Measurements from ENCODE around the gene HAS3.

HAS3 gene

DNA sequence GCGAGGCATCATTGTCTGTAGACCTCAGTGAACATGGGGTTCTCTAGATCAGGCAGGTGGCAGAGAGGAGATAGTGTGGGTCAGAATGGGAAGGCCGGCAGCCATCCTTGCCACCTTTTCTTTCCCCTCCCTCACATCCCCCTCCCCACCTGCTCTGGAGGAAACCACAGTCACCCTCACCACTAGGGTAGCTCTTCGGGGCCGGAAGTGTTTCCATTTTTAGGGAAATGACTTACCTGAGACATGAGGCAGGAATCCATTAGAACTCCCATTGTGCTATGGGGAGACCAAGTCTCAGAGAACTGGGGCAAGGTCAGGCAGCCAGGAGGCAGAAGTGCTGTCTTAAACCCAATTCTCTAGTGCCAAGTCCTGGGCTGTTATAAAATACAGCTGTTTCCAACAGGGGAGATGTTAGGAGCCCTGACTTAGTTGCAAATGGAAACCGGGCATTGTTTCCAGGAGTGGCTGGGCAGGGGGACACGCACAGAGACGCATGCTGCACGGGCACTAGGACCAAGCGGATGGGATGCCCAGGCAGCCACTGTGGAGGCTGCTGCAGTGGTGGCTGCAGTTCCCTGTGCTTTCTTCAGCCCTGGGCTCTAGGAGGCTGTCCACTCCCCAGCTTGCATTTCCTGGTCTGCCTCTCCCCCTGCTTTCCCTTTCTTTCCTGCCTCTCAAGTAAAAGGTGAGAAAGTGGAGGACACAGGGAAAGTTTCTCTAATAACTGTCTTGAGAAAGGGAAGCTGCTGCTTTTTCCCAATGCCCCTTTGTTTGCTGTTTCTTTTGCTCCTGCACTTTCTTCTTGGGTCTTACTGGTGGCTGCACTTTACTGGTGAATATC lies 2.8 kb downstream of the HAS3 start:
- TF ChIP-seq POLR2A (IDR thresholded peaks at IDR 0.05; ENCODE audit: low read depth, low read length): no peak
- FAIRE-seq (no peak), DNase-seq (ENCODE audit: insufficient read length, low spot score) (peak; percentile 46)

DNA sequence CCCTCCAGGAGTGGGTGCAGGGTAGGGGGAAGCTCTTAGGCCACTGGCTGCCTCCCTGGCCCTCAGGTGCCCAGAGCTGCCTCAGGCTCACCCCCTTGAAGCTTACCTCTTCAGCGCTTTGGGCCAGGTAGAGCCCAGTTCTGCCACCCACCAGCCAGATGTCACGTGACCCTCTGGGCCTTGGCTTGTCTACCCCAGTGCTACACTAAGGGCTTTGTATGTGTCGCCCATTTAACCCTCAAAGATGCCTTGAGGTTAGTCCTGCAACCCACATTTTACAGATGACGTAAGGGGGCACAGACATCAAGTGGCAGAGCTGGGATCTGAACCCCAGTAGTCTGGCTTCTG lies 3.4 kb downstream of the HAS3 start:
- FAIRE-seq: no peak
- DNase-seq (ENCODE audit: insufficient read length, low spot score): no peak
- TF ChIP-seq POLR2A (IDR thresholded peaks at IDR 0.05; ENCODE audit: low read depth, low read length): no peak

DNA sequence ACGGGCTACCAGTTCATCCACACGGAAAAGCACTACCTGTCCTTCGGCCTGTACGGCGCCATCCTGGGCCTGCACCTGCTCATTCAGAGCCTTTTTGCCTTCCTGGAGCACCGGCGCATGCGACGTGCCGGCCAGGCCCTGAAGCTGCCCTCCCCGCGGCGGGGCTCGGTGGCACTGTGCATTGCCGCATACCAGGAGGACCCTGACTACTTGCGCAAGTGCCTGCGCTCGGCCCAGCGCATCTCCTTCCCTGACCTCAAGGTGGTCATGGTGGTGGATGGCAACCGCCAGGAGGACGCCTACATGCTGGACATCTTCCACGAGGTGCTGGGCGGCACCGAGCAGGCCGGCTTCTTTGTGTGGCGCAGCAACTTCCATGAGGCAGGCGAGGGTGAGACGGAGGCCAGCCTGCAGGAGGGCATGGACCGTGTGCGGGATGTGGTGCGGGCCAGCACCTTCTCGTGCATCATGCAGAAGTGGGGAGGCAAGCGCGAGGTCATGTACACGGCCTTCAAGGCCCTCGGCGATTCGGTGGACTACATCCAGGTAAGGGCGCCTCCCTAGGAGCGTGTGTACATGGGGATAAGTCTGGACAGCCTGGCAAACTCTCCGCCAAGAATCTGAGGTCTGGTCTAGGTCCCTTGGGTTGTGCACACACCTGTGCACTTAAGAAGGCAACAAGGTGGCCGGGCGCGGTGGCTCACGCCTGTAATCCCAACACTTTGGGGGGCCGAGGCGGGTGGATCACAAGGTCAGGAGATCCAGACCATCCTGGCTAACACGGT lies 4.2 kb downstream of the HAS3 start:
- no peak for TF ChIP-seq POLR2A (IDR thresholded peaks at IDR 0.05; ENCODE audit: low read depth, low read length)
- FAIRE-seq (no peak), DNase-seq (ENCODE audit: insufficient read length, low spot score) (no peak)

DNA sequence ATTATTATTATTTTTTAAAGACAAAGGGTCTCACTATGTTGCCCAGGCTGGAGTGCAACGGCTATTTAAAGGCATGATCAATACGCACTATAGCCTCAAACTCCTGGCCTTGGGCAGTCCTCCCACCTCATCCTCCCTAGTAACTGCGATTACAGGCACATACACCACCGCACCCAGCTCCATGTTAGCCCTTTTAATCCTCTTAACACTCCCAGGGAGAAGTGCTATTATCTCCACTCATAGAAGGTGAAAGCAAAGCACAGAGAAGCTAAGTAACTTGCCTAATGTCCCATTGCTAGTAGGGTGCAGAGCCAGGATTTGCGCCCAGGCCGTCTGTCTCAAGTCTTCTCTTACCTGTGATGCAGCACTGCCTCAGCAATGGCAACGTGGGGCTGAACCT lies 5.0 kb downstream of the HAS3 start:
- DNase-seq (ENCODE audit: insufficient read length, low spot score): no peak
- no peak for FAIRE-seq

DNA sequence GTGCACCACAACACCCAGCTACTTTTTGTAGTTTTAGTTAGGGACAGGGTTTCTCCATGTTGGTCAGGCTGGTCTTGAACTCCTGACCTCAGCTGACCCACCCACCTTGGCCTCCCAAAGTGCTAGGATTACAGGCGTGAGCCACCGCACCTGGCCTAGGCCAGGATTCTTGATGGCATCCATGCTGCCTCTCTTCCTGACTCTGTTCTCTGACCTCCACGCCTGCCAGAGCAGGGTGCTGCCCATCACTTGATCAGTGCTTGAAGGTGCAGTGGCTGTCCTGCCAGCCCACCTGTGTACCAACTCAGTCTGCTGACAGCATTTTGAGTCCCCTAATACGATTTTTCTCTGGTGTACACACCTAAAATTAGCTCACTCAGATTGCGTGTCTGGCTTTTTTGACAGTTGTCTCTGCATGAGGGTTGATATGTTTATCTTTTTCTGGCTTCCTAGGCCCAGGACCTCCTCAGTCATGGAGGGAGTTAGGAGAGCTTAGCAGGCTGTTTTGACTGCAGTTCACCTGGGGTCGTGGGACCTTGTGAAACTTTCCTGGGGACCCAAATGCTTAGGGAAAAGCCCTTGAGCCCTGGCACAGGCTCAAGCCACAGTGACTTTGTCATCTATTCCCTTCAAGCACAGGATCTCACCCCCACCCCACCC lies 5.9 kb downstream of the HAS3 start:
- no peak for TF ChIP-seq POLR2A (IDR thresholded peaks at IDR 0.05; ENCODE audit: low read depth, low read length)
- FAIRE-seq (no peak), DNase-seq (ENCODE audit: insufficient read length, low spot score) (no peak)

More for the DNA sequence above, 5.0 kb downstream of the HAS3 start:
- no peak for TF ChIP-seq POLR2A (IDR thresholded peaks at IDR 0.05; ENCODE audit: low read depth, low read length)

DNA sequence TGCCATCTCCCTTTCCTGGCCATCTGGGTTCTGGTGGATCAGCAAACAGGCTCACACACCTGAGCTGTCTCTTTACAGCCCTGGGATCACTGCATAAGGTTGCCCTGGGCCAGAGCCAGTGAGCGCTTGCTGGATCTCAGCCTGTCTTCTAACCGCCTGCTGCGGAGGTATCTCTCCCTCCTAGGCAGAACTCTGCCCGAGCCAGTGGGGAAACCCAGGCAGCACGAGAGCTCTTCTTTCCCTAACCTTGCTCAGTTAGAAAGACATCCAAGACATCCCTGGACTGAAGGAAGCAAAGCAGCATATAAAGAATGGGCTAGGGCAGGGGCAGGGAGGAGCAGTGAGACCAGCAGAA lies 6.4 kb downstream of the HAS3 start:
- TF ChIP-seq POLR2A (IDR thresholded peaks at IDR 0.05; ENCODE audit: low read depth, low read length): no peak
- FAIRE-seq (no peak), DNase-seq (ENCODE audit: insufficient read length, low spot score) (no peak)

DNA sequence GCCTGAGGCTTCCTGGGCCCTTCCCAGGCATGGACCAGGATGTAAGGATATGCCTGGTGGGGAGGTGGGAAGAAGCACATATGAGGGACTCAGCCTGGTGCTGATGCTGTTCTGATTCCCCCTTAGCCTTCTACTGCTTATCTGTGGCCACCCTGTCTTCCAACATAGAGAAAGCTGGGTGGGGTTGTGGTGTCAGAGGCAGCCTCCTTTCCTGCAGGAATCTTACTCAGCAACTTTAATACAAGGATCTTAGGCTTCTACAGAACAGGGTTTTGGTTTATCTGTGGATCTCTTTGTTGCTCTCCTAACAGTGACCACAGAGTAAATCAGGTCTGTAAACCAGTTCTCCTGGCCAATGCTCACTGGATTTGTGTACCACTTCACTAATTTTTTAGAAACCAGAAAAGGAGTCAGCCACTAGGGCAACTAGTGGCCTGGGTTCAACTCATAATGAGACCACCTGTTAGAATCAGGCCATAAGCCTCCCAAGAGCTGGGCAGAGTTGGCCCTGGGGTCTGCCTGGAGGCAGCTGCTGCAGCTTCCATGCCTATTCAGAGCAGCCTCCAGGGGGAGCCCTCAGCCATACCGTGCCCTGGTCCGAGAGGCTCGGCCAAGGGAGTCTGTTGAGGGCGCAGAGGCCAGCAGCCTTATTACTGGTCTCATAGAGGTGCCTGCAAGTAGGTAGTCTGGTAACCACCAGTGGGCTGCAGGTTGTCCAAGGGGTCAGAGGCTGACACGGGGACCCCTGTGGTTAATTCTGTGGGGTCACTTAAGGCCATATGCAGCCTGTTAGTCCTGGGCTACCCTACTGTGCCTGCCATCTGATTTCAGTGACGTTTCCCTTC lies 7.1 kb downstream of the HAS3 start:
- no peak for TF ChIP-seq POLR2A (IDR thresholded peaks at IDR 0.05; ENCODE audit: low read depth, low read length)
- FAIRE-seq: no peak
- peak; percentile 77 for DNase-seq (ENCODE audit: insufficient read length, low spot score)

DNA sequence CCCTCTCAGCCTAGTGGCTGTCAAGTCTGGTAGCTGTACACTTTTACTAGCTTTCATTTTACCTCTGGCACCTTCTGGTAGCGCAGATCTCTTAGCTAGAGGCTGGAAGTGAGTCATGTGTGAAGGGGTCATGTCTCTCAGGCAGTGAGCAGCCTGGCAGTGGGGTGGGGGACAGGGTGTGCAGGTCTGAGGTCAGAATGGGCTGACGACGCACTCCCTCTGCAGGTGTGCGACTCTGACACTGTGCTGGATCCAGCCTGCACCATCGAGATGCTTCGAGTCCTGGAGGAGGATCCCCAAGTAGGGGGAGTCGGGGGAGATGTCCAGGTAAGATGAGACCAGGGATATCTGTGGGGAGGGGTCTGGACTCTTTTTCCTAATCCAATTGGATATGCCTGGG lies 7.8 kb downstream of the HAS3 start:
- DNase-seq (ENCODE audit: insufficient read length, low spot score) (no peak), FAIRE-seq (no peak)
- no peak for TF ChIP-seq POLR2A (IDR thresholded peaks at IDR 0.05; ENCODE audit: low read depth, low read length)

DNA sequence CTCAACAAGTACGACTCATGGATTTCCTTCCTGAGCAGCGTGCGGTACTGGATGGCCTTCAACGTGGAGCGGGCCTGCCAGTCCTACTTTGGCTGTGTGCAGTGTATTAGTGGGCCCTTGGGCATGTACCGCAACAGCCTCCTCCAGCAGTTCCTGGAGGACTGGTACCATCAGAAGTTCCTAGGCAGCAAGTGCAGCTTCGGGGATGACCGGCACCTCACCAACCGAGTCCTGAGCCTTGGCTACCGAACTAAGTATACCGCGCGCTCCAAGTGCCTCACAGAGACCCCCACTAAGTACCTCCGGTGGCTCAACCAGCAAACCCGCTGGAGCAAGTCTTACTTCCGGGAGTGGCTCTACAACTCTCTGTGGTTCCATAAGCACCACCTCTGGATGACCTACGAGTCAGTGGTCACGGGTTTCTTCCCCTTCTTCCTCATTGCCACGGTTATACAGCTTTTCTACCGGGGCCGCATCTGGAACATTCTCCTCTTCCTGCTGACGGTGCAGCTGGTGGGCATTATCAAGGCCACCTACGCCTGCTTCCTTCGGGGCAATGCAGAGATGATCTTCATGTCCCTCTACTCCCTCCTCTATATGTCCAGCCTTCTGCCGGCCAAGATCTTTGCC lies 9.0 kb downstream of the HAS3 start:
- DNase-seq (ENCODE audit: insufficient read length, low spot score) (no peak), FAIRE-seq (no peak)

DNA sequence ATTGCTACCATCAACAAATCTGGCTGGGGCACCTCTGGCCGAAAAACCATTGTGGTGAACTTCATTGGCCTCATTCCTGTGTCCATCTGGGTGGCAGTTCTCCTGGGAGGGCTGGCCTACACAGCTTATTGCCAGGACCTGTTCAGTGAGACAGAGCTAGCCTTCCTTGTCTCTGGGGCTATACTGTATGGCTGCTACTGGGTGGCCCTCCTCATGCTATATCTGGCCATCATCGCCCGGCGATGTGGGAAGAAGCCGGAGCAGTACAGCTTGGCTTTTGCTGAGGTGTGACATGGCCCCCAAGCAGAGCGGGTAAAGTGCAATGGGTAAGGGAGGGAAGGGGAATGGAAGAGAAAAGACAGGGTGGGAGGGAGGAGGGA lies 9.5 kb downstream of the HAS3 start:
- DNase-seq (ENCODE audit: insufficient read length, low spot score): no peak
- FAIRE-seq: no peak
- TF ChIP-seq POLR2A (IDR thresholded peaks at IDR 0.05; ENCODE audit: low read depth, low read length): no peak

More for the DNA sequence above, 9.0 kb downstream of the HAS3 start:
- TF ChIP-seq POLR2A (IDR thresholded peaks at IDR 0.05; ENCODE audit: low read depth, low read length): no peak

DNA sequence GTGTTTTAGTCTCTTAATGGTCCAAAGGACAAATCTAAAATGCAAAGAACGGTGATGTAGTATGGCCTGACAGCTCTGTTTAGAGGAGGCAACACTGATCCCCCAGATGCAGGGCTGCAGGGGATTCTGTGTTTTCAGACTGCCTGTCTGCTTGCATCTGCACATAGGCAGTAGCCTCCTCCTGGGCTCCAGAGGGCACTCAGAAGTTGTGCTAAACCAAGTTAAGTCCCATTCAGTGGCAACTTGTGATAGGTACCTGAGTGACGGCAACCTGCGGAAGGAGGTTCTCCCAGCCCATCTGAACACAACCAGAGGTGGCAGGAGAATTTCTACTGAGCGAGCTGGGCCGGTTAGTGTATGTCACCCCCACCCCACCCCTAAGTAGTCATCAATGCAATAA lies 9.9 kb downstream of the HAS3 start:
- TF ChIP-seq POLR2A (IDR thresholded peaks at IDR 0.05; ENCODE audit: low read depth, low read length): no peak
- DNase-seq (ENCODE audit: insufficient read length, low spot score): no peak
- no peak for FAIRE-seq

DNA sequence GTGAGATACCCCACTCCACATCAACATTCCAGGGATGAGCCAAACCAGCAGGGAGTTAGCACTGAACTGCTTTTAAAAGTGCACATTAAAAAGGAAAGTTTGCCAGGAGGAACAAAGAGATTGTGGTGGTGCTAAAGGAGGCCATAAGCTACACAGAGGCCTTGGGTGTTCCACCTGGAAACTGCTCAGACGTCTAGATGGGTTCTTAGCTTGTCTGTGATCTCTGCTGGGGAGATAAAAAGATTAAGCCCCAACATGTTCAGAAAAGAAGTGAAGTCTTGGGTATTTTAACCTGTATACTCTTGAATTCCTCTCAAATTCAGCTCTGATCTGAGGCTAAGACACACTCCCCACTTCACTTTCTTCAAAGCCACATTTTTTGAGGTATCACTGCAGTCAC lies 10.4 kb downstream of the HAS3 start:
- FAIRE-seq: no peak
- no peak for TF ChIP-seq POLR2A (IDR thresholded peaks at IDR 0.05; ENCODE audit: low read depth, low read length)

DNA sequence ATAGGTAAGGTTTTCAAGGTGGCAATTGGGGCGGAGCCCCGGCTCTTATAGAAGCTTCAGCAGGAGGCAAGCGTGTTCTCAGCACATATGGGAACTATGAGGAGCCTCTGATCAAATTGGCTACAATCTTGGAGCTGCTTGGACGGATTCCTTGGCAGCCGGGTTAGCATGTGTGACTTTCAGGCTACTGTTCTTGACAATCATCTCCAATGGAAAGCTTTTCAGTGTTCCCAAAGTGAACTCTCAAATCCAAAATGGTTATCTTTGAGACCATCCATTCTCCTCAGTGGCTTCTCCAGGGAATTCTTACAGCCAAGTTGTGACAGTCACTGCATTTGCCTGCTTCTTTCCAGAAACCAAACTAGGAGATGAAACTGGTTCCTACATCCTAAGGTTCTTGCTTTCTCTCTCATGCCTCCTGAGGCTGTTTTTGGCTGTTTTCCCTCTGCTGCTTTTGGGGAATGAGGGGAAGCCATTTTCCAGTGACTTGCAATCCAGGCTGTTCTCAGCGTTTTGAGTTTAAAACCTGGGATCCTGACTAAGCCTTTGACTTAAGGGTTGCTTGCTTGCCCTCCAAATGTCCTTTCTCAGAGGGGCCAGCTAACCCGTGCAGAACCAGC lies 10.9 kb downstream of the HAS3 start:
- DNase-seq (ENCODE audit: insufficient read length, low spot score): no peak
- no peak for TF ChIP-seq POLR2A (IDR thresholded peaks at IDR 0.05; ENCODE audit: low read depth, low read length)
- FAIRE-seq: no peak

More for the DNA sequence above, 10.4 kb downstream of the HAS3 start:
- no peak for DNase-seq (ENCODE audit: insufficient read length, low spot score)

Measured in H54 (cell line).